CD4-positive, alpha-beta T cell treated with Interleukin-17A for 1 hour (primary cell): ENCODE measurements around the gene CIART.
"Not testable (repeated sequence)": the region's sequence is repeated elsewhere in the genome, so short reads cannot be mapped to it uniquely, and the experiment has no call there.

ENCODE experiments used
- DNase-seq: peaks from one replicate; pipeline ENCODE4 v3.0.0-alpha.2; 2020

The CIART gene, protein sequence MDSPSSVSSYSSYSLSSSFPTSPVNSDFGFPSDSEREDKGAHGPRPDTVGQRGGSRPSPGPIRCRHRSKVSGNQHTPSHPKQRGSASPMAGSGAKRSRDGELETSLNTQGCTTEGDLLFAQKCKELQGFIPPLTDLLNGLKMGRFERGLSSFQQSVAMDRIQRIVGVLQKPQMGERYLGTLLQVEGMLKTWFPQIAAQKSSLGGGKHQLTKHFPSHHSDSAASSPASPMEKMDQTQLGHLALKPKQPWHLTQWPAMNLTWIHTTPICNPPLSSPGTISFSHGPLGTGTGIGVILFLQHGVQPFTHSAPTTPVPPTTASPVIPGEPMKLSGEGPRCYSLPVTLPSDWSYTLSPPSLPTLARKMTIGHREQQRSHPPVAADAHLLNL

DNA sequence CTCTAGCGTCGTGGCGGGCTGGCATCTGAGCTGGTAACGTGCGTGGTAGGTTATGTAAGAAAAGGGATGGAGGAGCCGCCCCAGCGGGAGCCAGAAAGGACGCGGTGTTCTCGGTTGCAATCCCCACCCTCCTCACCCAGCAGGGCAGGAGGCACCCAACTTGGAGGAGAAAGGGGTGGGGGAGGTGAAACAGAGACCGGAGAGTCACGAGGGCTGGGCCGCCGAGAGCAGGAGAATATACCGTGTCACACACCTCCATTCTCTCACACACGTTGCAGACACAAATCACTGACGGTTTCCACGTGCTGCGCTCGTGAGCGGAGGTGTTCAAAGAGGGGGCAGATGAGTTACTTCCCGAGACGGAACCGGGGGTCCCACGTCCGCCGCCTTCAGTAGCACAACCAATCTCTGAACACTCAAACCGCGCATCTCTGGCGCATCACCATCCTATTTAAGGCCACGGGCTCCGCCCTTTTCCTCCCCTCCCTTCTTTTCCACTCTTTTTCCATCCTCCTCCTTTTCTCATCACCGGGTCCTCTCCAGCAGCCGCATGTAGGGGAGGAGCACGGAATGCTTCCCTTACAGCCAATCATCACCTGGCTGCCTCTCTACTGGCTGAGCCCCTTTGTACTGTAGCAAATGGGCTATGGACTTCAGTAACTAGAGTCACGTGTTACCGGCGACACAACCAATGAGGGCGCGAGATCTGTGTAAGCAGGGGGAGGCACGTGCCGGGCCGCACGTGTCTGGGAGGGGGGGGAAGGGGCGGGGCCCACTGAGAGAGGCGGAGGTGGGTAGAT, at the start of gene CIART:
CIART (plus strand) TSS at position 797 of the 800 bp plus-strand sequence. CDS start 714 bp downstream, outside the sequence.
- peak; percentile 93 for DNase-seq

DNA sequence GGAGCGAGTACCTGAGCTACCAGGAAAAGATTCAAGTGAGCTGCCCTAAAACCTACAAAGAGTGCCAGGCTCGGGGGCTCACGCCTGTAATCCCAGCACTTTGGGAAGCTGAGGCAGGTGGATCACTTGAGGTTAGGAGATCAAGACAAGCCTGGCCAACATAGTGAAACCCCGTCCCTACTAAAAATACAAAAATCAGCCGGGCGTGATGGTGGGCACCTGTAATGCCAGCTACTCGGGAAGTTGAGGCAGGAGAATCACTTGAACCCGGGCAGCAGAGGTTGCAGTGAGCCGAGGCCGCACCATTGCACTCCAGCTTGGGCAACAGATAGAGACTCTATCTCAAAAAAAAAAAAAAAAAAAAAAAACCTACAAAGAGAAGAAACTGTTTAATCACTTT, 49.4 kb upstream of the CIART start:
- DNase-seq, result not testable (repeated sequence)

DNA sequence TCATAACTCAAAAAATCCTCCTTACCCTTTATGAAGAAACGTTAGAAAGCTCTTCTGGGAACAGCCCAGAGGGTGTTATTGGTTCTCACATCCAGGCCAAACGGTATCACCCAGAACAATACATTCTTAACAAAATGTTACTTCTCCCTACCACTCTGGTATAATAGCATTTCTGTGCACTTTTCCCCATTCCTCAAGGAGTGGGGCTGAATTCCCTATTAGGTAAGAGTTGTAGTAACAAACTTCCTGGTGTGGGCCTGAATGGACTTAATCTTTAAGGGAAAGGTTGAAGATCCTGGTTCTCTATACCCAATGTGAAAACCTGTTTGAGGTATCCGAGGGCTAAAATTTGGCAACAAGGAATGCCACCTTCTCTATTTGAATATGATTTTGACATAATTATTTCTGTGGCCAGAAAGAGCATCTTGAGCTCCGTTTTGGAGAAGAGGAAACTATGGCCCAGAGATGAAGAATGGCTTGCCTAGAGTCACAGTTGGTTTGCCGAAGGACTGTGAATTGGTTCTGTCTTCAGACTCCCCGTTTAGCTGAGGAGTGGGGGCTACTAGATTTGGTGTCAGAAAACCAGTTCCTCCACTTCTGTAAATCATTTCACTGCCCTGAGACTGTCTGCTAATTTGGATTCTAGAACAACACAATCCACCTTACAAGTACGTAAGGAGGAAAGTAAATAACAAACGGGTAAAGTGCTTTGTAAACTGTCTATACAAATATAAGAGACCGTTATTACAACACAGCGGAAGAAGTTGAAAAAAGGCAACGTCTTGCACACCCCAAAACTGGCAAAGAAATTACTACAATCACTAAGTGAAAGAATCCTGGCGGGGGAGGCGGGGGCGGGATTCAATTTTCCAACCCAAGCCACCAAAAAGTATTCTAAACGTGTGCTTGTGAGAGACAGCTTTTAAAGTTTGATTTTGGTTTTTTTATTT, 48.7 kb upstream of the CIART start:
- peak; percentile 47 for DNase-seq

DNA sequence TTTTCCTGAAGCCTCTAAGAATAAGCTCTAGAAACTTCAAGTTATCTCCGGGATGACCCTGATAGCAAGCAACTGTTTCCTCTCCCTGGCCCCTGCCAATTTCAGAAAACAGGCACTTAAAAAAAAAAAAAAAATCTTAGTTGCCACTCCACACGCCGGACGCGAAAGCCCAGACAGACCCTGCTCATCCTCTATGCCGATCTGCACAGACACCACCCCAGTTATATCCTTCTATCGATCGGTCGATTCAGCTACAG, 48.1 kb upstream of the CIART start:
- no peak for DNase-seq

DNA sequence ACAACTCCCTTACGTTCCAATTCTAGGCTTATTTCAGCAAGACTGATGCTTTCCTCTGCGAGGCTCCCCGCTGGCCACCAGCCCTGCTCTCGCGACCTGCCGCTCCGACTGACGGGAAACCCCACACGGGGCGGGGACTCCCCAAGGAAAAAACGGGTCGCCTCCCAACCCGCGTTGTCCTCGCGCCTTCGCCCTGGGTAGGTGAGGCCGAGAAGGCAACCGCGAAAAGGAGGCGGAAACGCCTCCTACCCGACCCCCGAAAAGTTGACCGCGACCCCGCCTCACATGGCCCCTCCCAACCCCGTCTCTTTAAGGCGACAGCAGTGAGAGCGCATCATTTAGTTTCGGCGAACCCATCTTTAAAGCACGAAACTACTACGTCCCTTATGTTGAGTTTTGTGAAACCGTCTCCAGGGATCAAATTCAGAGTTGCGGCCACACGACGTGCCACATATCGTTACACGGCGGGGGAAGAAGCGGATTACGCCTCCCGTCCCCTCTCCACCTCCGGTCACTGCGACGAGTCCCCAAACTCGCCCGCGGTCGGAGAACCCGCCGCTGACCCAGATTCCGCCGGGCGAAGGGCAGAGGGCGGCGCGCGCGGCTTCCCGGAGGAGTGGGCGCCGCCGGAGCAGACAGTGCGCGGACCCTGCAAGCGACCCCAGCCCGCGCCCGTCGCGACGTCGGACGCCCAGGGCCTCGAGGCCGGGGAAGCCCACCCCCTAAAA, 47.6 kb upstream of the CIART start:
- peak; percentile 95 for DNase-seq

DNA sequence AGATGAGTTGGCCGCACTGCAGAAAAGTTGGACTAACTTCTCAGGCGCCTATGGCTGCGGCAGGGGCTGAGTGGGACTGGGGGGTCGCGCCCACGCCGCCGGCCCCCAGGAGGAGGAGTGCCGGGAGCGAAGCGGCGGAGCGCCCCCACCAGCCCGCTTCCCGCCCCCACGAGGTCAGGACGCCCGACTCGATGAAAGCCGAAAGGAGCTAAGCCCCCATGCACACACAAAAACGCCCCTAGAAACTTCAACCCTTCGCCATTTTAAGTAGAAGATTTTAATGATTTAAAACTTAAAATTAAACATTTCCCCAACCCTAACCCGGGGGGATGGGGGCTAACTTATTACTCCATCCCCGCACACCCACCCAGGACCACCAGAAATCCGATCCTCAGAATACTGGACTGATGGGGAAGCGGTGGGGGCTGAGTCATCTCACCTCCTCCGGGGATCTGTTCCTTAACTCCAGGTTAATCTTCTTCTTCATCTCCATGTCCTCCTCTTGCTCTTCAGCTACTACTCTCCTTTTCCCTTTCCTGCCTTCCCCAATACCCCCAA, 47.0 kb upstream of the CIART start:
- DNase-seq, result peak; percentile 46

DNA sequence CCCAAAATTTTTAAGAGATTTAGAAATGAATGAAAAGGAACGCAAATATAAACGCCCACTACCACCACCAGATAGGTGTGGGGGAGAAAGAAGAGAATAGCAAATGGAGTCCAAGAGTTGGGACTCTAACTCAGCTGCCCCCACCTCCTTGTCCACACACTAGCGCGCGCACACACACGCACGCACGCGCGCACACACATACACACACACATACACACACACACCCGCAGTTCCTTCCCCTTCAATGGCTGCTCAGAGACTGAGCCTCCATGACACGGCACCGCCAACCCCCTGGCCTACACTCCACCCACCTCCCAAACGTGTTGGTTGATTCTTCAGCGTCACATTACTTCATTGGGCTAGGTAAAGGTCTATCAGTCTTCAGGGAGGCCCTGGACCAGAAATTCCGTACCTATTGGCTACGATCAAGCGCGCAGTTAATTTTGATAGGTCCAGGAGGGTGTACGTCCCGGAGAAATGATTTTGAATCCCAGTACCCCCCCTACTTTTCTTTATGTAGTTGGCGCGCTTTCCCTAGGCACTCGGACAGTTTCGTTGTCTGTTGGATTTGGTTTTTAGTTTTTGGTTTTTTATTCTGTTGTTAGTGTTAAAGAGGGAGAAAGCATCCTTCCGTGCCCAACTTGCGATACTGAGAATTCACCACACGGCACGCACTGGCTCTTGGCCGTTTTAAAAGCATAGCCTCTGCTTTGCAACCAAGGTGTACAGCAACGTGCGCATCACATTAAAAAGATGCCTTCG, 46.3 kb upstream of the CIART start, which contains the start of gene ANP32E:
ANP32E (minus strand) TSS at position 261 of the 762 bp plus-strand sequence. CDS start 326 bp downstream, outside the sequence.
- DNase-seq, result peak; percentile 99

DNA sequence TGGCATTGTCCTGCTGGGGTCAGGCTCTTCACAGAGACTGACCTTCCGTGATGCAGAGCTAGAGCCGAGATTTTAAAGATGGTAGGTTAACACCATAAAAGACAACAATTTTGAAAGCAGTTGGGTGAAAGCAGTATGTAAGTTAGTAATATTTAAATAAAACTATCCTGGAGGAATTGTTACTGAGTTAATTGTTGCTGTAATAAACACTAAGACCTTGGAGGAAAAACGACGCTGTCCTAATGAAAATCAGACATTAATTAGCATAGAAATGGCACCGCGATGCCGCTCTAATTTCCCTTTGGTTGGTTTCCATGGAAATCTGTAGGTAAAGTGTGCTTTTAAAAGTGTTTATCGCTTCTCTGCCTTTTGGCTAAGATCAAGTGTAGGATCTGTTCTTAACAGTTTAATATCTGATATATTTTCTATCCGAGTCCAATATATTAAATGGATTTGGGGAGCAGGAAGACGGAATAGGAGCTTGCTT, 45.7 kb upstream of the CIART start:
- DNase-seq, result no peak

DNA sequence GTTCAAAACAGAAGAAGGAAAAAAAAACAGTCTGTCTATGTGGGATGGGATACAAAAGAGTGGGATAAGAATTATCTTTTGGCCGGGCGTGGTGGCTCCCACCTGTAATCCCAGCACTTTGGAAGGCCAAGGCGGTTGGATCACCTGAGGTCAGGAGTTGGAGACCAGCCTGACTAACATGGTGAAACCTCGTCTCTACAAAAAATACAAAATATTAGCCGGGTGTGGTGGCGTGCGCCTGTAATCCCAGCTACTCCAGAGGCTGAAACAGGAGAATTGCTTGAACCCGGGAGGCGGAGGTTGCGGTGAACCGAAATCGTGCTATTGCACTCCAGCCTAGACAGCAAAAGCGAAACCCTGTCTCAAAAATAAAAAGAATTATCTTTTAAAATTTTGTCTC, 45.2 kb upstream of the CIART start:
- not testable (repeated sequence) for DNase-seq

DNA sequence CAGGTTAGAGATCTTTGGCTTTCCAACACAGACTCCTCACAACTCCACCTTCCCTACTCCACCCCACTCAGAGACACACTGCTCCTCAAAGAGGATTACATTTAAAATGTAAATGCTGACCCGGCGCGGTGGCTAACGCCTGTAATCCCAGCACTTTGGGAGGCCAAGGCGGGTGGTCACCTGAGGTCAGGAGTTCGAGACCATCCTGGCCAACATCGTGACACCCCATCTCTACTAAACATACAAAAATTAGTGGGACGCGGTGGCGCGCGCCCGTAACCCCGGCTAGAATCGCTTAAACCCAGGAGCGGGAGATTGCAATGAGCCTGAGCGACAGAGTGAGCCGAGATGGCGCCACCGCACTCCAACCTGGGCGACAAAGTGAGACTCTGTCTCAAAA, 44.6 kb upstream of the CIART start:
- no peak for DNase-seq

DNA sequence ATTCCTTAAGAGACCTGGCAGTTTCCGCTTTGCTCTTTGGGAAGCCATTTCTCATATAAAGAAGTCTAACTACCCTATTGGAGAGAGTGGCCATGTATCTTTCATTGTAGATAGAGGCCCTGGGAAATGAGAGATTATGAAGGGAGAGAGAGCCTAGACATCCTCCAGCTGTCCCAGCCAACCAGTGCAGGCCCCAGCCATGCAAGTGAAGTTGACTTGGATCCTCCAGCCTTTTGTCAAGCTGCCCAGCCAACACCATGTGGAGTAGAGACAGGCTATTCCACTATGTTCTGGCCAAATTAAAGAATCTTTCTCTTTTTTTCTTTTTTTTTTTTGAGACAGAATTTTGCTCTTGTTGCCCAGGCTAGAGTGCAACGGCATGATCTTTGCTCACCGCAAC, 39.4 kb upstream of the CIART start:
- DNase-seq, result no peak

DNA sequence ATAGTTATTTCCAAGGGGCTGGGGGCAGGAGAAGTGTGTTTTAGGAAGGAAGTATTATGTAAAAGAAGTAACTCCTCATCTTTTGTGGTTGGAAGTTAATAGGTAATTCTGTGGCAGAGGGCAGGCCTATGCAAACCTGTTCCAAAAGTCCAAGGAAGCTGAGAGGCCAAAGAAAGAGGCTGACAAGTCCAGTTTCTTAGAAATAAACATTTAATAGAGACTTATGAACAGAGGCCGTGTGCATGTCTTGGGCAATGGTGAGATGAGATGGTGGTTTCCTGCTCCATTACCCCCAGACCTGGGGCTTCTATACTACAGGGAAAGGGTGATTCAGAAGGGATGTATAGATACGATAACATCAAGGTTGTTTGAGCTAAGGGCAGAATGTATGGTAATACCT, 32.4 kb upstream of the CIART start:
- DNase-seq, result no peak

DNA sequence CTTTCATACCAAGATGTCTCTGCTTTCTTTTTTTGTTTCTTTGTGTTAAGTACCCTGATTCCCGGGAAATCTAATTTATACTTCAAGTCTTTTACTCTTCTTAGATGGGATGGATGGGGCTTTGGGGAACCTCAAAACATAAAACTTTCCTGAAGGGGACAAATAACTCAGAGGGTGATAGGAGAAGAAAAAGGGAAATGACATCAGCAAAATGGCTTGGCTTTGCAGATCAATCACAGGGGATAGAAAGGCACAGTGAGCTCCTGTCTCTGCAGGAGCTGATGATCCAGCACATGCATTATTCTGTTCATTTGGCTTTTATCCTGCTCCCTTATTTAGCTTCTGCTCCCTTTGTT, 26.2 kb upstream of the CIART start:
- DNase-seq, result no peak

DNA sequence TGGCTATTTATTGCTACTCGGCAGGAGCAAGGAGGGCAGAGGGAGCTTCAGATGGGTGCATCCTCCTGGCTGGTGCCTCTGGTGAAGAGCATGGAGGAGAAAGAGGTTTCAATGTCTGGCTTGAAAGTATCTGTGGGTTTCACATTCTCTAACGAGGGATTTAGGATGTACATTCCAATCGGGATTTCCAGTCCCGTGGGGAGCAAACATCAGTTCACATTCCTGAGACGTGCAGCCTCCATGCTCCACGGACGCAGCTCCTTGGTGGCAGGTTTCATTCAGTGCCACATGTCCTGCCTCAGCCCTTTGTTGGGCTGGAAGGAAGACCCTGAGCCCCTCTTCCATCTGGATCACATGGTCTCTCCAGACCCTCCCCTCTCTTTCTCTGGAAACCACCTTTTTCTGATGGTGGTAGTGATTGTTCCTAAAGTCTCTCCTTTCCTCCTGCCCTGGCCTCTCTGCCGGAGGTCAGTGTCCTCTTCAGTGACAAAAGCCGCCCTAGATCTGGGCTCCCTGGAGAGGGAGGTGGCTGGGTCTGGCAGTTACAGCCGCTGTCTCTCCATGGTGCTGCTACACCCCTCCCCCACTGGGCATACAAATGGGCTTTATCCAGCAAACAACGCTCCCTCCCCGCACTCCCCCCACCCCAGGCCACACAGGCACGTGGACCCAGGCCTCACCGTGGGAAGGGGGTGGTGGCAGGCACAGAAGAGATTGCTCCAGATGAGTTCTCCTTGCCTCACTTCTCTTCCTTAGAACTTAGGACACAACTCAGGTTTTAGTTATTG, 25.6 kb upstream of the CIART start:
- no peak for DNase-seq

DNA sequence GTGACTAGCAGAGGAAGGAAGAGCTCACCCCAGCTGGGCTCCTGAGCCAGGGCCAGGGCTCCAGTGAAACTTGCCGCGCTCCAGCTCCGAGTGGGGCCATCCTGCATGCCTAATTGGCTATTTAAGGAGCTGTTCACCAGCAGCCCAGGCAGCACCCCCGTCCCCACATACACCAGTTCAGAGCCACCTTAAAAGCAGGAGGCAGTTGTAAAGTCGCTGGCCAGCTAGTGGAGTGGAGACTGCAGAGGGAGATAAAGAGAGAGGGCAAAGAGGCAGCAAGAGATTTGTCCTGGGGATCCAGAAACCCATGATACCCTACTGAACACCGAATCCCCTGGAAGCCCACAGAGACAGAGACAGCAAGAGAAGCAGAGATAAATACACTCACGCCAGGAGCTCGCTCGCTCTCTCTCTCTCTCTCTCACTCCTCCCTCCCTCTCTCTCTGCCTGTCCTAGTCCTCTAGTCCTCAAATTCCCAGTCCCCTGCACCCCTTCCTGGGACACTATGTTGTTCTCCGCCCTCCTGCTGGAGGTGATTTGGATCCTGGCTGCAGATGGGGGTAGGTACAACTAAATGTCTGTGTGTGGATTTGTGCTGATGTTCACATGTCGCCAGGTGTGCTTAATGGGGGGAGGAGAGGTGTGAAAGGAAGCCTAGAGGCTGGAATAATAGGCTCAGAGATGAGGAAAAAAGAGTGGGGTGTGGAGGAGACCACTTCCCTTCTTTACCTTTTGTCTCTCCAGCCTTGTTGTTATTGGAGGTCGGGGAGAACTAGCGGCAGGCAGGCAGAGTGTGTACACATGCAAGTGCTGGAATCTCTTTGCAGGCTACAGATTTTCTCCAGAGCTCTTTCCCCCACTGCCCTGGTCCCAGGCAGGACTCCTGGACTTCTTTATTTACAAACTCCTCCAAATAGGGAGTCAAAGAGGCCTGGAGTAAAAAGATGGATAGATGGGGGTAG, 24.4 kb upstream of the CIART start, which contains the start of gene CA14:
CA14 (plus strand) TSS at position 151 of the 962 bp plus-strand sequence; CDS start at position 506, 355 bp downstream.
- no peak for DNase-seq

DNA sequence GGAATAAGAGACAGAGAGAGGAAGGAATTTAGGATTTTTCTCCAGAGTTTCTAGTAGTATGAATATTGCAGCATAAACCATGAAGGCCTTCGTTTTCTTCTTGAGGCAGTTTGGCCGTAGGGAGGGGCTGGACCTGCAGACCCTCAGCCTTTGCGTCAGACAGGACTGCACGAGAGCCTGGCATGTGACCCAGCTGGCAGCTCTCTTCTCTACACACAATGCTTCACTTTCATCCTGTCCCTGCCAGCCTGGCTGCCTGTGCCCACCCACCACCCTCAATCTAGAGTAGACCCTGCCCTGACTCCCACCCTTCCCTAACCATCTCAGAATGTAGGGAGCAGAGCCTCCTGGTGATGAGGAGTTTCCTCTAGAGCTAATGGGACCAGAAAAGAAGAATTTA, 23.1 kb upstream of the CIART start:
- DNase-seq, result no peak

DNA sequence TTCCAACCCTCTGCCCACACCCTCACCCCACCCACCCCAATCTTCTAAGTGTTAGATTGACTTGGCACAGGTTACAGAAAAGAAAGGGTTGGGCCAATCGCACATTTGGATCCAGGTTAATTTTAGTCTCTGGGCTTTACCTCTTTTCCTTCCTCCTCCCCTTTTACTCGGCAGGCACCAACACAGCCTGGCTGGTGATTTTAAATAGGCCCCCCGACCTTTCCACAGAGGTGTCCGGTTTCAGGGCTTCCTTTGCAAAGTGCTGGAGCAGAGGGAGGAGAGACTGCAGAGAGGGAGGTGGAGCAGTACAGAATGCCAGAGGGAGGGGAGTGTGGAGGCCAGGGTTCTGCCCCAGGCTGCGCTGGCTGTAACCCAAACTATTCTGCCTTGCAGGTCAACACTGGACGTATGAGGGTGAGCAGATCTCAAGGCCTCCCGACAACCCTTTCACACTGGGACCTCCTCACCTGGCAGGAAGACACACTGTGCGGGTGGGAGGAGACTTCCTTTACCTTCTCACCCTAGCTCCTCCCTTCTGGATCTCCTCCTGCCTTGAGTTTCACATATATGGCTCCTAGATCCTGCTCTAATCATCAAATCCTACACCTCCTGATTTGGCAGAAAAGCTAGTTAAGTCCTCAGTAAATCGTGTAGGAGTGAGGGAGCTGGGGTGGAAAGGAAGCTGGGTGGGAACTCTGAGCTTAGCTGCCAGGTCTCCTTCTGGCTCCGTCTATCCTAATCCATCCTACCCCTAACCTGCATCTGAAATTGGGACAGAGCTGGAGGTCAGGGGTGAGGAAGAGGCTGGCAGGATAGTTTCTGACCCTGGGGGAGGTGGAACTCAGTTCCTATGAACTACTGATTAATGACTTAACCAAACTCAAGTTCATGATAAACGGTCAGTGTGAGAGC, 22.3 kb upstream of the CIART start:
- no peak for DNase-seq

DNA sequence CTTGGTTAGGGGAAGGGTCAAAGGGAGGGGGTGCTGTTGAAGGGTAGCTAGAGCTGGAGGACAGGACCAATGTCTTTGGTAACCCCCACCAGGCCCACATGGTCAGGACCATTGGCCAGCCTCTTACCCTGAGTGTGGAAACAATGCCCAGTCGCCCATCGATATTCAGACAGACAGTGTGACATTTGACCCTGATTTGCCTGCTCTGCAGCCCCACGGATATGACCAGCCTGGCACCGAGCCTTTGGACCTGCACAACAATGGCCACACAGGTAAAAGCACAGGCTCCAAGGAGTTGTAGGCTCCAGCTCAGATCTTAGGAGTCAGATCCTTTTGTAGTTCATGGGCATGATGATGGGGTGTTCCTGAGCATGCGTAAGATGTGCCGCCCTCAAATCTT, 21.0 kb upstream of the CIART start:
- DNase-seq, result no peak
